Endothelial cell of umbilical vein (primary cell): ENCODE results near the gene DIPK2B. TPM values are rescaled to one million over a fixed set of nuclear protein-coding genes. Genes with fewer than 3 reads are reported as not detected.

Experiments
- BruUV-seq: library from RNA; stranded (reverse); fragments of 400-500 nt; replicated peaks from 2 replicates; lab custom pipeline; 2021; lab: Mats Ljungman, UMichigan
- CTCF ChIA-PET: fragments of 300-600, 350-600 bp; sonication (Branson Sonifier 250); formaldehyde crosslinking; loops from one replicate; lab custom pipeline; 2021; ENCODE audit warnings: antibody characterized with exemption, inconsistent platforms; lab: Charles Lee
- POLR2A ChIA-PET: fragments of 300-600, 350-600 bp; sonication (Branson Sonifier 250); formaldehyde crosslinking; loops from one replicate; lab custom pipeline; 2021; ENCODE audit warnings: antibody characterized with exemption, inconsistent platforms; lab: Charles Lee
- DNase-seq: peaks from one replicate; pipeline ENCODE4 v3.0.0-alpha.2; 2011; ENCODE audit warnings: low read depth, low spot score
- FAIRE-seq: peaks from 2 replicates; lab custom pipeline; 2011; peaks lifted over from hg19 to GRCh38; lab: Jason Lieb, UNC
- H2AFZ ChIP-seq: 2 replicates; pipeline ENCODE4 v1.6.0; 2012; ENCODE audit warnings: low read depth, low read length, control low read depth, inconsistent platforms
- H3K27ac ChIP-seq: 2 replicates; pipeline ENCODE4 v1.5.1; 2011; ENCODE audit warnings: low read depth, mild to moderate bottlenecking, control low read depth, low read length, moderate library complexity; ENCODE audit not compliant: insufficient read depth
- H3K27me3 ChIP-seq, 2 experiments: 2 replicates each; pipeline versions ENCODE4 v1.6.0 to v1.6.1; 2011; ENCODE audit warnings: low read length in 2 of 2, mixed read lengths in 1 of 2; ENCODE audit not compliant: control insufficient read depth in 2 of 2, insufficient read depth in 2 of 2
- H3K36me3 ChIP-seq, 2 experiments: 2 replicates in 1 of 2; 3 replicates in 1 of 2; pipeline ENCODE4 v1.5.1; 2011; ENCODE audit warnings: low read length in 2 of 2, mild to moderate bottlenecking in 1 of 2, moderate library complexity in 1 of 2; ENCODE audit not compliant: control insufficient read depth in 2 of 2, insufficient read depth in 2 of 2; ENCODE audit errors: extremely low read depth in 1 of 2
- H3K4me1 ChIP-seq: 3 replicates; pipeline ENCODE4 v1.5.1; 2011; ENCODE audit warnings: mild to moderate bottlenecking, low read length; ENCODE audit not compliant: control insufficient read depth, insufficient read depth; ENCODE audit errors: extremely low read depth
- H3K4me2 ChIP-seq: 2 replicates; pipeline ENCODE4 v1.6.1; 2011; ENCODE audit warnings: low read length, control low read depth, mixed read lengths; ENCODE audit not compliant: insufficient read depth
- H3K4me3 ChIP-seq, 3 experiments: fragments of 200-600 bp in 1 of 3; sonication (generic), shearing (Covaris generic) in 1 of 3; replicated peaks in 1 of 3; 2 replicates each; pipeline ENCODE4 v1.5.1; 2011 to 2016; ENCODE audit warnings: control low read depth in 3 of 3, low read length in 3 of 3, mild to moderate bottlenecking in 2 of 3, inconsistent platforms in 1 of 3, low read depth in 1 of 3, moderate library complexity in 1 of 3; ENCODE audit not compliant: insufficient read depth in 1 of 3
- H3K79me2 ChIP-seq: 2 replicates; pipeline ENCODE4 v1.6.0; 2012; ENCODE audit warnings: low read length, inconsistent platforms; ENCODE audit not compliant: control insufficient read depth, insufficient read depth
- H3K9ac ChIP-seq: replicated peaks from 2 replicates; pipeline ENCODE3; 2011; ENCODE audit warnings: low read length, control low read depth; ENCODE audit not compliant: insufficient read depth; ENCODE audit errors: extremely low read depth
- H3K9me1 ChIP-seq: replicated peaks from 3 replicates; pipeline ENCODE4 v1.6.0; 2011; ENCODE audit warnings: mild to moderate bottlenecking, low read length; ENCODE audit not compliant: control insufficient read depth, insufficient read depth; ENCODE audit errors: extremely low read depth
- H3K9me3 ChIP-seq: replicated peaks from 2 replicates; pipeline ENCODE4 v1.5.1; 2012; ENCODE audit warnings: low read length, inconsistent platforms; ENCODE audit not compliant: control insufficient read depth, insufficient read depth
- H4K20me1 ChIP-seq: replicated peaks from 2 replicates; pipeline ENCODE3; 2011; ENCODE audit warnings: mild to moderate bottlenecking, low read length; ENCODE audit not compliant: control insufficient read depth, insufficient read depth; ENCODE audit errors: extremely low read depth
- EZH2 ChIP-seq: IDR thresholded peaks from 2 replicates; pipeline ENCODE4 v1.6.1; 2012; ENCODE audit warnings: borderline replicate concordance, low read depth, mild to moderate bottlenecking, moderate library complexity, low read length, inconsistent platforms; ENCODE audit not compliant: severe bottlenecking
- FOS ChIP-seq: IDR thresholded peaks from 2 replicates; pipeline ENCODE4 v1.6.1; 2011; ENCODE audit warnings: mild to moderate bottlenecking, low read length, moderate library complexity, borderline replicate concordance; ENCODE audit not compliant: insufficient read depth
- GATA2 ChIP-seq: IDR thresholded peaks from 2 replicates; pipeline ENCODE4 v1.7.0; 2011; ENCODE audit warnings: low read depth, mild to moderate bottlenecking, moderate library complexity, mixed read lengths, low read length; ENCODE audit not compliant: insufficient read length, insufficient read depth
- JUN ChIP-seq: IDR thresholded peaks from 2 replicates; pipeline ENCODE4 v1.6.1; 2011; ENCODE audit warnings: borderline replicate concordance, low read depth; ENCODE audit not compliant: insufficient read length, insufficient read depth
- MYC ChIP-seq: IDR thresholded peaks from one replicate; pipeline ENCODE4 v1.6.1; 2011; ENCODE audit warnings: mild to moderate bottlenecking, low read depth, low read length
- POLR2A ChIP-seq: IDR thresholded peaks from 2 replicates; pipeline ENCODE4 v1.6.1; 2012; ENCODE audit warnings: low read depth, mild to moderate bottlenecking, control low read depth, low read length
- POLR2AphosphoS5 ChIP-seq: IDR thresholded peaks from 2 replicates; pipeline ENCODE4 v1.6.1; 2012; ENCODE audit warnings: low read depth, mild to moderate bottlenecking, control low read depth, low read length, moderate library complexity; ENCODE audit not compliant: insufficient read depth
- dilution Hi-C: fragments of 300-500 bp; cut with MboI; formaldehyde crosslinking; loops from one replicate; pipeline ENCODE4 v1.15.0; 2019; ENCODE audit warnings: low sequenced_read_pairs; ENCODE audit not compliant: extremely low pct_ligation_motif_present
- intact Hi-C: fragments of 100-400 bp; cut with micrococcal nuclease; formaldehyde crosslinking; loops from one replicate; pipeline ENCODE4 v1.10.0; 2022
- polyA plus RNA-seq, 4 experiments: library from polyadenylated mRNA; depleted of rRNA in 3 of 4; stranded (reverse) in 3 of 4; unstranded in 1 of 4; fragments of >200 nt; gene quantifications; 2 replicates each; pipeline versions ENCODE4 v1.2.1 to v1.2.3, GENCODE V29; 2011 to 2012; ENCODE audit warnings: missing spikeins in 1 of 4
- total RNA-seq: library from RNA; stranded (reverse); gene quantifications from 2 replicates; pipeline ENCODE4 v1.2.3, GENCODE V29; 2021
- TF ChIP-seq, protein P1 (sequence below), 2 donors: IDR thresholded peaks; 1 replicate in 1 of 2; 2 replicates in 1 of 2; pipeline ENCODE4 v1.5.1; 2011; ENCODE audit warnings: low read length in 2 of 2, mild to moderate bottlenecking in 2 of 2, moderate library complexity in 2 of 2, control low read depth in 1 of 2, inconsistent platforms in 1 of 2, low read depth in 1 of 2; ENCODE audit not compliant: insufficient read depth in 1 of 2; ENCODE audit errors: extremely low read depth in 1 of 2
- TF ChIP-seq, protein P2 (sequence below): IDR thresholded peaks from 2 replicates; pipeline ENCODE4 v1.6.1; 2011; ENCODE audit not compliant: insufficient read depth, insufficient read length

The DIPK2B gene
- total and polyA plus RNA-seq, 2 donors (not counting 3 experiments of a cell fraction or from before 2014, with no cell fraction given), result 46.0 to 106 TPM

DNA sequence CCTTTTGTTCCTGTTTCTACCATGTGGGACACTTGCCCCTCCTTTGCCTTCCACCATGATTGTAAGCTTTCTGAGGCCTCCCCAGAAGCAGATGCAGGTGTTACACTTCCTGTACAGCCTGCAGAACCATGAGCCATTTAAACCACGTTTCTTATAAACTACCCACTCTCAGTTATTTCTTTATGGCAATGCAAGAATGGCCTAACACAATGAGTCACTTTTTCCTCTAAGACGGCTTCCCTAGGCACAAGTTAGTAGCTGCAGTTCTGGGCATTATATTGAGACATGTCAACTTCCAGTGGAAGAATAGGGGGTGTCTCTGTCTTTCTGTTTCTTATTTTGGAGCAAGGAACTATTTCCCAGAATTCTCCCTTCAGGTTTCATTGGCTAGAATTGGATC is 32.9 kb upstream of the DIPK2B start:
- no peaks in the 10 kb centered on the region for H3K9me3 ChIP-seq
- H3K9ac ChIP-seq, result no peak overlapping the region
- H3K4me1 ChIP-seq, result no peaks in the 10 kb centered on the region
- no peaks in the 10 kb centered on the region for H4K20me1 ChIP-seq
- no peak overlapping the region for H3K4me3 ChIP-seq
- H3K27me3 ChIP-seq, result no peaks in the 10 kb centered on the region
- H3K9me1 ChIP-seq, result no peaks in the 10 kb centered on the region
- no peaks in the 10 kb centered on the region for H3K36me3 ChIP-seq
- ChIA-PET CTCF (no interaction called here), POLR2A (no interaction called here)
- DNase-seq (peak; percentile 1), FAIRE-seq (no peak)
- intact Hi-C loops (no loop called here), dilution Hi-C loops (no loop called here)
- H3K27ac ChIP-seq, result no peak overlapping the region
- TF ChIP-seq GATA2 (no peak), JUN (no peak), EZH2 (no peak), POLR2A (no peak)
- TF ChIP-seq, protein P1, sequence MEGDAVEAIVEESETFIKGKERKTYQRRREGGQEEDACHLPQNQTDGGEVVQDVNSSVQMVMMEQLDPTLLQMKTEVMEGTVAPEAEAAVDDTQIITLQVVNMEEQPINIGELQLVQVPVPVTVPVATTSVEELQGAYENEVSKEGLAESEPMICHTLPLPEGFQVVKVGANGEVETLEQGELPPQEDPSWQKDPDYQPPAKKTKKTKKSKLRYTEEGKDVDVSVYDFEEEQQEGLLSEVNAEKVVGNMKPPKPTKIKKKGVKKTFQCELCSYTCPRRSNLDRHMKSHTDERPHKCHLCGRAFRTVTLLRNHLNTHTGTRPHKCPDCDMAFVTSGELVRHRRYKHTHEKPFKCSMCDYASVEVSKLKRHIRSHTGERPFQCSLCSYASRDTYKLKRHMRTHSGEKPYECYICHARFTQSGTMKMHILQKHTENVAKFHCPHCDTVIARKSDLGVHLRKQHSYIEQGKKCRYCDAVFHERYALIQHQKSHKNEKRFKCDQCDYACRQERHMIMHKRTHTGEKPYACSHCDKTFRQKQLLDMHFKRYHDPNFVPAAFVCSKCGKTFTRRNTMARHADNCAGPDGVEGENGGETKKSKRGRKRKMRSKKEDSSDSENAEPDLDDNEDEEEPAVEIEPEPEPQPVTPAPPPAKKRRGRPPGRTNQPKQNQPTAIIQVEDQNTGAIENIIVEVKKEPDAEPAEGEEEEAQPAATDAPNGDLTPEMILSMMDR (IDR thresholded peaks at IDR 0.05; ENCODE audit: extremely low read depth in 1 of 2, insufficient read depth in 1 of 2, low read depth in 1 of 2, low read length in 2 of 2), result no peak
- BruUV-seq, result no TSS peak
- no peaks in the 10 kb centered on the region for H3K79me2 ChIP-seq
- no peak overlapping the region for H3K4me2 ChIP-seq
- no peak overlapping the region for H2AFZ ChIP-seq

DNA sequence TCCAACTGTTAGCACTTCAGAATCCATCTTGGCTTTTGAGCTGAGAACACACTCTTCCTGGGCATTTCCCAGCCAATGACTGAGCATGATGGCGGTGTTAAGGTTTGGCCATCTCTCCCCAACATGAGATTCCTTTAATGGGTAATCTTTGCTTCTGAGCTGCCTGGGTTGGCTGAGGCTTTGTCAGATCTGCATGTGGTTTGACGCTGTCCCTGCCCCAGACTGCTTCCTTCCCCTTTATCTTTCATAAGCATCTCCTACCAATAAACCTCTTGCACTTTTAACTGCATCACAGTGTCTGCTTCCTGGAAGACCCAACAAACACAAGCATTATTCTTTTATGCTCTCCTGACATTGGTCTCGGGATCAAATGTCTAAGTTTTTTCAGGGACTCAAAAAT is 31.5 kb upstream of the DIPK2B start:
- Histone ChIP-seq H2AFZ (no peak overlapping the region), H3K27ac (no peak overlapping the region), H4K20me1 (no peaks in the 10 kb centered on the region), H3K9me1 (no peaks in the 10 kb centered on the region), H3K79me2 (no peaks in the 10 kb centered on the region), H3K4me1 (no peaks in the 10 kb centered on the region), H3K4me2 (no peak overlapping the region), H3K27me3 (no peaks in the 10 kb centered on the region), H3K9ac (no peak overlapping the region), H3K36me3 (no peaks in the 10 kb centered on the region), H3K9me3 (no peaks in the 10 kb centered on the region), H3K4me3 (no peak overlapping the region)
- intact Hi-C loops, result no loop called here
- no TSS peak for BruUV-seq
- FAIRE-seq (no peak), DNase-seq (no peak)
- POLR2A ChIA-PET, result no interaction called here
- CTCF ChIA-PET, result interaction anchor here (1.0 kb wide), 1 partner anchor 15 kb away, joined by 3 read pairs; no protein-coding TSS in a partner anchor
- dilution Hi-C loops, result no loop called here
- TF ChIP-seq POLR2A, result no peak
- TF ChIP-seq MYC, result no peak
- TF ChIP-seq JUN, result no peak
- TF ChIP-seq FOS, result no peak
- no peak for TF ChIP-seq POLR2AphosphoS5
- TF ChIP-seq, protein P1 (IDR thresholded peaks at IDR 0.05; ENCODE audit: extremely low read depth in 1 of 2, insufficient read depth in 1 of 2, low read depth in 1 of 2, low read length in 2 of 2), result no peak
- TF ChIP-seq GATA2, result no peak
- TF ChIP-seq, protein P2, sequence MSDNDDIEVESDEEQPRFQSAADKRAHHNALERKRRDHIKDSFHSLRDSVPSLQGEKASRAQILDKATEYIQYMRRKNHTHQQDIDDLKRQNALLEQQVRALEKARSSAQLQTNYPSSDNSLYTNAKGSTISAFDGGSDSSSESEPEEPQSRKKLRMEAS, result no peak
- no peak for TF ChIP-seq EZH2
